ENCODE measurements around the gene PRICKLE1.

The PRICKLE1 gene

GRCh38 chr12:42450248-42450647 lies 139.3 kb downstream of the PRICKLE1 start:
- TF ChIP-seq GATA2 (IDR thresholded peaks at IDR 0.05; ENCODE audit: low read depth, low read length), result no peak
- TF ChIP-seq GATA3 (IDR thresholded peaks at IDR 0.05; ENCODE audit: low read depth, low read length), result no peak

GRCh38 chr12:42448841-42449240 lies 140.7 kb downstream of the PRICKLE1 start:
- no peak for TF ChIP-seq GATA3 (IDR thresholded peaks at IDR 0.05; ENCODE audit: low read depth, low read length)
- no peak for TF ChIP-seq GATA2 (IDR thresholded peaks at IDR 0.05; ENCODE audit: low read depth, low read length)

- TF ChIP-seq GATA3 (IDR thresholded peaks at IDR 0.05; ENCODE audit: low read depth, low read length) (no peak), GATA2 (IDR thresholded peaks at IDR 0.05; ENCODE audit: low read depth, low read length) (no peak)
These were observed 142.2 kb downstream of the PRICKLE1 start for GRCh38 chr12:42447371-42447786.

GRCh38 chr12:42446761-42447160 lies 142.8 kb downstream of the PRICKLE1 start:
- TF ChIP-seq GATA2 (IDR thresholded peaks at IDR 0.05; ENCODE audit: low read depth, low read length) (no peak), GATA3 (IDR thresholded peaks at IDR 0.05; ENCODE audit: low read depth, low read length) (no peak)

- TF ChIP-seq GATA2 (IDR thresholded peaks at IDR 0.05; ENCODE audit: low read depth, low read length) (no peak), GATA3 (IDR thresholded peaks at IDR 0.05; ENCODE audit: low read depth, low read length) (no peak)
These were observed 143.7 kb downstream of the PRICKLE1 start for GRCh38 chr12:42445891-42446290.

GRCh38 chr12:42444192-42444943 lies 145.2 kb downstream of the PRICKLE1 start:
- no peak for TF ChIP-seq GATA3 (IDR thresholded peaks at IDR 0.05; ENCODE audit: low read depth, low read length)
- TF ChIP-seq GATA2 (IDR thresholded peaks at IDR 0.05; ENCODE audit: low read depth, low read length), result no peak

GRCh38 chr12:42442888-42443287 lies 146.7 kb downstream of the PRICKLE1 start:
- no peak for TF ChIP-seq GATA3 (IDR thresholded peaks at IDR 0.05; ENCODE audit: low read depth, low read length)
- no peak for TF ChIP-seq GATA2 (IDR thresholded peaks at IDR 0.05; ENCODE audit: low read depth, low read length)

- TF ChIP-seq GATA3 (IDR thresholded peaks at IDR 0.05; ENCODE audit: low read depth, low read length) (no peak), GATA2 (IDR thresholded peaks at IDR 0.05; ENCODE audit: low read depth, low read length) (no peak)
These were observed 147.2 kb downstream of the PRICKLE1 start for GRCh38 chr12:42442311-42442759.

GRCh38 chr12:42440608-42441007 lies 148.9 kb downstream of the PRICKLE1 start:
- TF ChIP-seq GATA3 (IDR thresholded peaks at IDR 0.05; ENCODE audit: low read depth, low read length) (no peak), GATA2 (IDR thresholded peaks at IDR 0.05; ENCODE audit: low read depth, low read length) (no peak)

GRCh38 chr12:42432517-42433140 lies 156.9 kb downstream of the PRICKLE1 start:
- TF ChIP-seq GATA3 (IDR thresholded peaks at IDR 0.05; ENCODE audit: low read depth, low read length), result no peak
- no peak for TF ChIP-seq GATA2 (IDR thresholded peaks at IDR 0.05; ENCODE audit: low read depth, low read length)

- TF ChIP-seq GATA3 (IDR thresholded peaks at IDR 0.05; ENCODE audit: low read depth, low read length) (no peak), GATA2 (IDR thresholded peaks at IDR 0.05; ENCODE audit: low read depth, low read length) (no peak)
These were observed 160.7 kb downstream of the PRICKLE1 start for GRCh38 chr12:42428850-42429249.

- TF ChIP-seq GATA3 (IDR thresholded peaks at IDR 0.05; ENCODE audit: low read depth, low read length) (no peak), GATA2 (IDR thresholded peaks at IDR 0.05; ENCODE audit: low read depth, low read length) (no peak)
These were observed 162.8 kb downstream of the PRICKLE1 start for GRCh38 chr12:42426746-42427145.

GRCh38 chr12:42422785-42423184 lies 166.8 kb downstream of the PRICKLE1 start:
- TF ChIP-seq GATA2 (IDR thresholded peaks at IDR 0.05; ENCODE audit: low read depth, low read length) (no peak), GATA3 (IDR thresholded peaks at IDR 0.05; ENCODE audit: low read depth, low read length) (no peak)

GRCh38 chr12:42421844-42422779 lies 167.4 kb downstream of the PRICKLE1 start:
- no peak for TF ChIP-seq GATA3 (IDR thresholded peaks at IDR 0.05; ENCODE audit: low read depth, low read length)
- TF ChIP-seq GATA2 (IDR thresholded peaks at IDR 0.05; ENCODE audit: low read depth, low read length), result peak; percentile 21; the same call in 1 of the 2 replicates

Measured in SH-SY5Y (cell line).